WI38 (cell line): ENCODE measurements around the gene KLHL13.

Experiments used
- H3K4me3 ChIP-seq: 2 replicates; pipeline ENCODE4 v1.5.1; 2011; ENCODE audit warnings: low read depth, mild to moderate bottlenecking, control low read depth, low read length
- CTCF ChIP-seq: IDR thresholded peaks from 2 replicates; pipeline ENCODE4 v1.5.1; 2012; ENCODE audit warnings: low read depth, mild to moderate bottlenecking, control low read depth, low read length

The KLHL13 gene

GRCh38 chrX:117854806-117855205, 261.8 kb downstream of the KLHL13 start:
- TF ChIP-seq CTCF, result no peak
- H3K4me3 ChIP-seq, result no peak overlapping the region

GRCh38 chrX:117851025-117851424, 265.6 kb downstream of the KLHL13 start:
- no peak for TF ChIP-seq CTCF
- no peak overlapping the region for H3K4me3 ChIP-seq
